GM10248 (cell line): ENCODE measurements around the gene PDE11A.

ENCODE experiments used
- CTCF ChIA-PET: fragments of 300-600 bp; sonication (Branson Sonifier 250); formaldehyde crosslinking; extraction: SDS; loops from one replicate; lab custom pipeline; 2021; ENCODE audit warnings: antibody characterized with exemption; lab: Yijun Ruan, JAX
- POLR2A ChIA-PET: fragments of 350-650 bp; sonication (Branson Sonifier 250); formaldehyde crosslinking; extraction: SDS; loops from one replicate; lab custom pipeline; 2020; ENCODE audit warnings: antibody characterized with exemption; lab: Yijun Ruan, JAX
- DNase-seq: peaks from one replicate; pipeline ENCODE4 v3.0.0; 2012; ENCODE audit errors: extremely low spot score
- TF ChIP-seq, protein P1 (sequence below): IDR thresholded peaks from 2 replicates; pipeline ENCODE4 v1.5.1; 2012; ENCODE audit warnings: mild to moderate bottlenecking, low read depth; ENCODE audit errors: extremely low read depth, missing control alignments, control extremely low read depth

The PDE11A gene

DNA sequence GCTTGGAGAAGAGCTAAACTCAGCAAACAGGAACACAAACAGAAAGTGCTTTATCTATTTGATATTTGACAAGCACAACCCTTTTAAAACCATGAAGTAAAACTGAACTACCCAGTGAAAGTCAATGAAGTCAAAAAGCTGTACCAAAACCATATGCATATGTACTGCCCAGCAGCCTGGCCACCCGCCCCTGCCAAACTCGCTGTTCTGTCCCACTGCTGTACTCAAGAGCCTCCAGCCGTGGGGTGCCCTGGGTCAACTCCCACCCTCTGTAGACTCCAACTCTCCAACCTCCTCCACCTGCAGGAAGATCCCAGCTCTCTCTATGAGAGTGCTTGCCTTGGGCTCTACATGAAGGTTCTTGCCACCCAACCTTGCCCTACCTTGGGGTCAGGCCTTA lies 411.8 kb downstream of the PDE11A start:
- ChIA-PET CTCF (interaction anchor here (0.9 to 4.8 kb wide), 4 partner anchors 11 to 31 kb away, joined by 3 to 16 read pairs (median 4); no protein-coding TSS in a partner anchor), POLR2A (no interaction called here)

DNA sequence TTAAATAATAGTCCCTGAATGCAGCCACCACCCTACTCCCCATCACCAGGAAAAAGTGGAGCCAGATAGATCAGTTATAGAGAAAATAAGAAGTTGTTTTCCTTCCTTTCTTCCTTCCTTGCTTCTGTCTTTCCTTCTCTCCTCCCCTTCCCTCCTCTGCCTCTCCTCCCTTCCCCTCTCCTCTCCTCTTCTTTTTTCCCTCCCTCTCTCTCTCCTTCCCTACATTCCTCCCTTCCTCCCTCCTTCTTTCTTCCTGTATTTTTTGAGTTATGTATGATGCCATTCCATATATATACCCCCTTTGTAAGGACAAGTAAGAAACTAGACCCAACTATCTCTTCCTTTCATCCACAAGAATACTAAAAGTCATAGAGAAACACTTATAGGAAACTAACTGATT lies 414.3 kb downstream of the PDE11A start:
- TF ChIP-seq, protein P1, sequence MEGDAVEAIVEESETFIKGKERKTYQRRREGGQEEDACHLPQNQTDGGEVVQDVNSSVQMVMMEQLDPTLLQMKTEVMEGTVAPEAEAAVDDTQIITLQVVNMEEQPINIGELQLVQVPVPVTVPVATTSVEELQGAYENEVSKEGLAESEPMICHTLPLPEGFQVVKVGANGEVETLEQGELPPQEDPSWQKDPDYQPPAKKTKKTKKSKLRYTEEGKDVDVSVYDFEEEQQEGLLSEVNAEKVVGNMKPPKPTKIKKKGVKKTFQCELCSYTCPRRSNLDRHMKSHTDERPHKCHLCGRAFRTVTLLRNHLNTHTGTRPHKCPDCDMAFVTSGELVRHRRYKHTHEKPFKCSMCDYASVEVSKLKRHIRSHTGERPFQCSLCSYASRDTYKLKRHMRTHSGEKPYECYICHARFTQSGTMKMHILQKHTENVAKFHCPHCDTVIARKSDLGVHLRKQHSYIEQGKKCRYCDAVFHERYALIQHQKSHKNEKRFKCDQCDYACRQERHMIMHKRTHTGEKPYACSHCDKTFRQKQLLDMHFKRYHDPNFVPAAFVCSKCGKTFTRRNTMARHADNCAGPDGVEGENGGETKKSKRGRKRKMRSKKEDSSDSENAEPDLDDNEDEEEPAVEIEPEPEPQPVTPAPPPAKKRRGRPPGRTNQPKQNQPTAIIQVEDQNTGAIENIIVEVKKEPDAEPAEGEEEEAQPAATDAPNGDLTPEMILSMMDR = no peak
- POLR2A ChIA-PET = no interaction called here
- DNase-seq = no peak
- CTCF ChIA-PET = interaction anchor here (0.7 kb wide), 1 partner anchor 11 kb away, joined by 3 read pairs; no protein-coding TSS in a partner anchor

More for the DNA sequence above, 411.8 kb downstream of the PDE11A start:
- TF ChIP-seq, protein P1 = no peak
- DNase-seq = no peak

DNA sequence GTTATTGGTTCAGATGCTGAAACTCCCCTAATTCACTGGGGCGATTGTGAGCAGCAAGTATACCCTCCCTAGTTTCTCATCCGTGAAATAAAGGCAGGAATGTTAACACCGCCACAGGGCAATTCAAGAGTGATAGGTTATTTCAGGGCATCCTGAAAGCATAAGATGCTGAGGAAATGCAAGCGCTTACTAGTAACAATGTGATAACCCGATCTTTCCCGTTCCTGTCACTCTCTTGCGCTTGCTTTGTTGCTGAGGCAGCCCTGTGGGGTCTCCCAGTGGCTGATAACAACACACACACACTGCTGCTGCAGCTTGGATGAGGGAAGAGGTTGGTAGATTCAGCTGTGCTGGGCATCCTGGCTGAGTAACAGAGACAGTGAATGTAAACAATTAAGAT lies 420.7 kb downstream of the PDE11A start:
- TF ChIP-seq, protein P1 = no peak
- ChIA-PET POLR2A (no interaction called here), CTCF (interaction anchor here (0.8 to 1.6 kb wide), 2 partner anchors 21 to 47 kb away, joined by 4 read pairs; no protein-coding TSS in a partner anchor)
- DNase-seq = no peak

GRCh38 chr2:177649568-177650518 lies 422.7 kb downstream of the PDE11A start:
- DNase-seq = no peak
- ChIA-PET POLR2A (no interaction called here), CTCF (no interaction called here)
- TF ChIP-seq, protein P1 = no peak

- no peak for DNase-seq
- ChIA-PET CTCF (interaction anchor here (0.8 to 1.1 kb wide), 4 partner anchors 11 to 483 kb away, joined by 3 read pairs; no protein-coding TSS in a partner anchor), POLR2A (no interaction called here)
- TF ChIP-seq, protein P1 = no peak
These were observed 425.8 kb downstream of the PDE11A start for GRCh38 chr2:177646791-177647190.

- ChIA-PET POLR2A (no interaction called here), CTCF (interaction anchor here (1.0 to 1.1 kb wide), 2 partner anchors 9 to 18 kb away, joined by 3 read pairs; no protein-coding TSS in a partner anchor)
- TF ChIP-seq, protein P1 = no peak
- DNase-seq = no peak
These were observed 426.3 kb downstream of the PDE11A start for GRCh38 chr2:177646241-177646640.
